B cell (primary cell): ENCODE results near the gene OSM.

Experiments used
- CTCF ChIP-seq: fragments of 200-600 bp; IDR thresholded peaks from one replicate; pipeline ENCODE4 v1.8.0; 2022; ENCODE audit warnings: antibody characterized with exemption, mild to moderate bottlenecking
- EZH2 ChIP-seq: IDR thresholded peaks from 2 replicates; pipeline ENCODE4 v1.6.1; 2012; ENCODE audit warnings: borderline replicate concordance, low read depth, mild to moderate bottlenecking, moderate library complexity, low read length; ENCODE audit not compliant: insufficient read depth, poor library complexity, severe bottlenecking

DNA sequence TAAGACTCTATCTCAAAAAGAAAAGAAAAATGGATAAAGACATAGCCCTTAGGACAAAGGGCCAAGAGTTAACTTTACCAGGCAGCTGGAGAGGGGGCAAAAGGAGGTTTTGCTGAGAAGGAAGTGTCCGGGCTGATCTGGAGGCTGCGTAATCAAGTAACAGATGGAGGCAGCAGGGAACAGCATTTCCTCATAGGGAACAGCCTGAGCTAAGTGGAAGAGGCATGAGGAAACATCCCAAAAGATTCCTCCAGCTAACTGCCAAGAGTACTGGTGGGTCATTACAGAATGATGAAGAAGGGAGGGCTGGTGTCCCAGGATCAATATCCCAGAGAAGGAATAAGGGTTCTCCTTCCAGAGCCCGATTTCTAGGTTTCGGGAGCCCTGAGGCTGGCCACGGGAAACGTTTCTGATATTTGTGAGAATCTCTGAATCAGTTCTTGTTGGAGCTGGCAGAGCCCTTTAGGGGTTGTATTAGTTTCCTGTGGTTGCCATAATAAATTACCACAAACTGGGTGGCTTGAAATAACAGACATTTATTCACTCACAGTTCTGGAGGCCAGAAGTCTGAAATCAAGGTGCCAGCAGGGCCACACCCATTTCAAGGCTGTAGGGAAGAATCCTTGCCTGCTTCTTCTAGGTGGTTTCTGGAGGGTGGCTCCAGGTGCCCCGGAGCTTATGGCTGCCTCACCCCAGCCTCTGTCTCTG is 41.3 kb downstream of the OSM start:
- TF ChIP-seq CTCF (no peak), EZH2 (no peak)
